Measurements from ENCODE around the gene KLF6.
A peak's percentile ranks its signal among the peaks of the same experiment; 100 is the strongest.

KLF6 gene

GRCh38 chr10:3774814-3775695 is 10.0 kb downstream of the KLF6 start:
- DNase-seq (ENCODE audit: low spot score), result peak; percentile 51

GRCh38 chr10:3774018-3774813 is 10.8 kb downstream of the KLF6 start:
- no peak for DNase-seq (ENCODE audit: low spot score)

- no peak for DNase-seq (ENCODE audit: low spot score)
These were observed 11.5 kb downstream of the KLF6 start for GRCh38 chr10:3773460-3774017.

- DNase-seq (ENCODE audit: low spot score), result no peak
These were observed 12.4 kb downstream of the KLF6 start for GRCh38 chr10:3772361-3773171.

- DNase-seq (ENCODE audit: low spot score), result no peak
These were observed 14.3 kb downstream of the KLF6 start for GRCh38 chr10:3770611-3771110.

- no peak for DNase-seq (ENCODE audit: low spot score)
These were observed 15.5 kb downstream of the KLF6 start for GRCh38 chr10:3769556-3769955.

GRCh38 chr10:3766046-3766756 is 18.8 kb downstream of the KLF6 start:
- DNase-seq (ENCODE audit: low spot score), result no peak

GRCh38 chr10:3765146-3765545 is 19.9 kb downstream of the KLF6 start:
- DNase-seq (ENCODE audit: low spot score), result no peak

GRCh38 chr10:3764626-3765112 is 20.3 kb downstream of the KLF6 start:
- no peak for DNase-seq (ENCODE audit: low spot score)

GRCh38 chr10:3763852-3764625 is 21.0 kb downstream of the KLF6 start:
- peak; percentile 38 for DNase-seq (ENCODE audit: low spot score)

- no peak for DNase-seq (ENCODE audit: low spot score)
These were observed 22.0 kb downstream of the KLF6 start for GRCh38 chr10:3763035-3763456.

GRCh38 chr10:3762309-3762708 is 22.7 kb downstream of the KLF6 start:
- DNase-seq (ENCODE audit: low spot score), result no peak

- no peak for DNase-seq (ENCODE audit: low spot score)
These were observed 23.1 kb downstream of the KLF6 start for GRCh38 chr10:3761904-3762303.

GRCh38 chr10:3761021-3761686 is 23.9 kb downstream of the KLF6 start:
- DNase-seq (ENCODE audit: low spot score), result no peak

- no peak for DNase-seq (ENCODE audit: low spot score)
These were observed 24.9 kb downstream of the KLF6 start for GRCh38 chr10:3760083-3760482.

GRCh38 chr10:3759397-3759796 is 25.6 kb downstream of the KLF6 start:
- DNase-seq (ENCODE audit: low spot score), result no peak

GRCh38 chr10:3758491-3758970 is 26.5 kb downstream of the KLF6 start:
- no peak for DNase-seq (ENCODE audit: low spot score)

- DNase-seq (ENCODE audit: low spot score), result no peak
These were observed 27.1 kb downstream of the KLF6 start for GRCh38 chr10:3757638-3758490.

Measured in AG08396 (cell line).